Right ventricle myocardium superior (tissue), 1 donor: ENCODE measurements around the gene ZBTB22. TPM values are rescaled to one million over a fixed set of nuclear protein-coding genes. Genes with fewer than 3 reads are reported as not detected.

Source experiments
- ATAC-seq: fragments of 200-7000 bp; cut with Tn5 transposase; one replicate; pipeline ENCODE4 v1.9.1; 2020; ENCODE audit warnings: mild to moderate bottlenecking; ENCODE audit not compliant: poor library complexity
- DNase-seq: peaks from one replicate; pipeline ENCODE4 v3.0.0-alpha.2; 2020
- intact Hi-C: fragments of 100-400 bp; cut with DNase I; formaldehyde crosslinking; loops from one replicate; pipeline ENCODE4 v1.11.2; 2022
- total RNA-seq: library from RNA; stranded (reverse); fragmentation: NEBNext Ultra II Directional; extraction: Animal tissue kit (Norgen Biotek cat#: 25700); gene quantifications from one replicate; pipeline ENCODE4 v1.2.1, GENCODE V29; 2021
- donor health status: DM: no; HTN: yes; CAD: no; lungs with severe emphysema.

The ZBTB22 gene
- total RNA-seq, 1 donor from 2014 or later, result 11.6 TPM

DNA sequence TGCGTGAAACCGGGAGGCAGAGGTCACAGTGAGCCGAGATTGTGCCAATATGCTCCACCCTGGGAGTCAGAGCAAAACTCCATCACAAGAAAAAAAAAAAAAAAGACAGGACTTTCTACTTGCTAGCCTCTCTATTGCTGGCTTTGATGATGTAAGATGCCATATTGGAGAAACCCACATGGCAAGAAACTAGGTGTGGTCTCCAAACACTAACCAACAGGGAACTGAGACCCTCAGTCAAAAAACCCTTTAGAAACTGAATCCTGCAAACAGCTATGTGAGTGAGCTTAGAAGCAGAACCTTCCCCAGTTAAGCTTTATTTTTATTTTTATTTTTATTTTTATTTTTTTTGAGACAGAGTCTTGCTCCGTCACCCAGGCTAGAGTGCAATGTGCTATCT, 18.4 kb upstream of the ZBTB22 start:
- ATAC-seq (no peak), DNase-seq (no peak)
- intact Hi-C loops, result no loop called here

DNA sequence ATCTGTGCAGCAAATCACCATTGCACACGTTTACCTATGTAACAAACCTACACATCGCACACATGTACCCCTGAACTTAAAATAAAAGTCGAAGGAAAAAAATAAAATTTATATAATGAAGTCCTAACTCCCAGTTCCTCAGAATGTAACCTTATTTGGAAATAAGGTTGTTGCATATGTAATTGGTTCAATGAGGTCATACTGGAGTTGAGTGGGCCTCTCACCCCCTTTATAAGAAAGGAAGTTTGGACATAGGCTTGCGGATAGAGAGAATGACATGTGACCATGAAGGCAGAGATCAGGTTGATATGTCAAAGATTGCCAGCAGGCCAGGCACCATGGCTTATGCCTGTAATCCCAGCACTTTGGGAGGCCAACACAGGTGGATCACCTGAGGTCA, 16.1 kb upstream of the ZBTB22 start:
- no peak for ATAC-seq
- intact Hi-C loops, result no loop called here
- no peak for DNase-seq

DNA sequence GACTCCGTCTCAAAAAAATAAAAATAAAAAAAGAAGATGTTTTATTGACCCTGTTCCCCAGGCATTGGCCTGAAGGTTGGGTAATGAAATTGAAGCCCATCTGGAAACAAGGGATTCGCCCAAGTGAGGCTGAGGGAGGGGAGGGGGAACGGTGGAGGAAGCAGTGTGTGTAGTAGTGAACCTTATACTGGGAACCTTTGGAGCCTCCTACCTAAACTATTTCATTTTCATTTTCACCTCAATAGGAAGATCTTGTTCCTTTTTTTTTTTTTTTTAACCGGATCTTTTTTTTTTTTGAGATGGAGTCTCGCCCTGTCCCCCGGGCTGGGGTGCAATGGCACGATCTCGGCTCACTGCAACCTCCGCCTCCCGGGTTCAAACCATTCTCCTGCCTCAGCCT, 13.2 kb upstream of the ZBTB22 start:
- ATAC-seq (no peak), DNase-seq (no peak)

DNA sequence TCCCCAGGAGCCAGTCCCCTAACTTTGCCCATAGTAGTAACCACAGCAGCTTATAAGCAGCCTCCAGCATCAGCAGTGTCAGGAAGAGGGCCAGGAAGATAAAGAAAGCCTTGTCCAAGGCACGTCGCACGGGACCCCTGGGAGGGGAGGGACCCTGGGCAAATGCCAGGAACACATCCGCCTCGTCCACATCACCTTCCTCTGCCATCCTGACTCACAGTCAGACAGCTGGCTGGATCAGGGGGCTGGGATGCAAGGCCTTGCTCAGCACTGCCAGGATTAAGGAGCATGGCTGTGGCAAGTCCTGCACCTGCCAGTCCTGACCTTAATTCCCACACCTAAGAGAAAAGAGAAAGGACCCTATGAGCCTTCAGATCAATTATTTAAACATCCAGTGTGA, 11.5 kb upstream of the ZBTB22 start:
- ATAC-seq, result no peak
- intact Hi-C loops, result no loop called here
- no peak for DNase-seq

More for the DNA sequence above, 13.2 kb upstream of the ZBTB22 start:
- intact Hi-C loops, result no loop called here

DNA sequence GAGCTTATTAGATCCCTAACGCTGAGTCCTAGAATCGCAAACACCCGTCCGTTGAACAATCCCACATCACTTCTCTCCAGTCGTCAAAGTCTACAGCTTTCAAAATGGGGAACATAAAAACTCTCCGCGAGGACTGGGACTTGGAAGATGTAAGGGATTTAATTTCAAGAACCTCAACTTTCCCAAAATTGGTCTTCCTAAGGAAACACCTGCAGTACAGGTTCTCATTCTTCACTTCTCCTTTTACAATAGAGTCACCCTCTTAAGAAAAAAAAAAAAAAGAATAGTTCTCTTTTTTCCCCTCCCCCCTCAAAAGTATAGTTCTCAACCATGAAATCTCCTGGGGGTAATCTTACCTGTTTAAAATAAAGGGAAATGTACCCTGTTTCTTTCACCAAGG, 6.6 kb upstream of the ZBTB22 start:
- ATAC-seq, result no peak
- intact Hi-C loops, result no loop called here

DNA sequence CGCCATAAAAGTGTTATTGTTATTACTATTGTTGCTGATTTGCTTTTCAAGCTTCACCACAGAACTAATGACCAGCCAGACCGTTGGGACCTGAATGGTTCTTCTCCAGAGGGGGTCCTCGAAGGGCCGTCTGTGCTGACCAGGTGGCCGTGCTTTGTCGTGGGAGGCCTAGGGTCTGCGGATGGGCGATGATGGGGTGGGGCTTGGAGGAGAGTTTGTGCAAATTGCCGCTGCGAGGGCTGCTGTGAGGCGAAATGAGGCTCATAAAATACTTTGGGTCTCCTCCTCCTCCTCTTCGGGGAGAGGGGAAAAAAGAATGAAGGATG, 6.0 kb upstream of the ZBTB22 start:
- DNase-seq (no peak), ATAC-seq (no peak)
- intact Hi-C loops, result no loop called here

More for the DNA sequence above, 6.6 kb upstream of the ZBTB22 start:
- DNase-seq, result no peak

DNA sequence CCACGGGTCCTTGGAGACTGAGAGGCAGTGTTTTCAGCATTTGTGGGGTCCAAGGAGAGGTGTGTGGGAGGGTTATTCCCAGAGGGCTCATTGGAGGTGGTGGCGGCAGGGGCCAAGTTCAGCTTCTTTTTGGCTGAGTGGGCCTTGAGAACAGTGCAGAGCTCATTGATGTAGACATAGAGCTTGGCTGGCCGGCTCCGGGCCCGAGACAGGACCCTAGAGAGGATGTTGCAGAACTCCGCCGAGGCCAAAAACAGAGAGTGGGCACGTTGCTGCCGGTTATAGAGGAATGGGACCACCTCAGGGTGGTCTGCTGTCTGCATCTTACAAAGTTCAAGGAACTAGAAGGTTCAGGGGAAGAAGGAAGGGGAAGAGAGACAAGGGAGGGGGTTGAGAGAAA, 3.7 kb upstream of the ZBTB22 start:
- intact Hi-C loops, result no loop called here
- no peak for ATAC-seq
- DNase-seq, result no peak

DNA sequence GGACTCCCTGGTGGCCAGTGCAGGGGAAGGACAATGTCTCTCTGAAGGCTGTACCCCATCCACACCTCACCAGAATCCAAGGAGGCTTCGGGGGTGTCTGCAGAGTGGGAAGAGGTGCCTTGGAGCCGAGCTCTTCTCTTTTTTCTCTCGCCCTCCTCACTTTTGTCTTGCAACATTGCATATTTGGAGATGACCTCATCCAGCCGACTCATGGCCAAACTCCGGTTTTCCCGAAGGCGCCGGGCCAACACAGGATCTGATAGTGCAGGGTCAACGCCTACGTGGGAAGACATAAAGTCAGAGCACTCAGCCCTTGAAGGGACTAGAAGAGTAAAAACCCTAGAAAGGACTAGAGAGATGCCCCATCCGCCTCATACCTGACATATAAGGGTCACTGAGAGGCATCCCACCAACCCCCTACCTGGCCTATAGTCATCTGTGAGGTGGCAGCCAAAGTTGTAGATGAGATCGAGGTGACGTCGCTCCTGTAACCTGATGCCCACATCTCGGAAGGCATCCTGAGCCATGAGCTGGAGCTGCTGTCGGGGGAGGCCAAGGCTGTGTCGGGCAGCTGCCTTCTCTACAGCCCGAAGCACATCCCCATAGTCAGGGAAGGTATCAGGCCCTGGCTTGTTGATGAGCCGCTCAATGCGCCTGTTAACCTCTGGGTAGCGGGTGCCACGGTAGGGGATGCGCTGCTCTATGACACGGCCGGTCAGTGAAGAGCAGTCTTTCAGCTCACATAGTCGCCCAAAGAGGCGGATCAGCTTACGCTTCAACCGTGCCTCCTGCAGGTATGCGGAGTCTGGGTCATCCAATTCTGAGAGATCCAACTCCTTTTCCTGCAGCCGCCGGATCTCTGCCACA, 3.0 kb upstream of the ZBTB22 start:
- DNase-seq (peak; percentile 79), ATAC-seq (no peak)
- intact Hi-C loops, result no loop called here

DNA sequence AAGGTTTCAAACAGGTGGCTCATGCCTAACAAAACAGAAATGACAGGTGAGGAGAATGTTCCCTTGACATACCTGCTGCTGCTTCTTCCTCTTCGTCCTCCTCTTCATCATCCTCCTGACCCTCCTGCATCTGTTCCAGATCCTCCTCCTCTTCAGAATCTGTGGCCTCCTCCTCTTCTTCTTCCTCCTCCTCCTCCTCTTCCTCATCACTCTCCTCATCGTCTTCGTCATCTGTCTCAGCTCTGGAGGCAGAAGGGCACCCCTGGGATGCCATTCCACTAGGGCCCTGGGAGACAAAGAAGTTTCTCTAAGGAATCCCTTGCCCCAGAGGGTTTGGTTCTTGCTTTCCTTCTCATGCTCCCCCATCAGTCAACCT, 2.4 kb upstream of the ZBTB22 start:
- intact Hi-C loops, result no loop called here
- ATAC-seq, result no peak
- DNase-seq, result no peak

DNA sequence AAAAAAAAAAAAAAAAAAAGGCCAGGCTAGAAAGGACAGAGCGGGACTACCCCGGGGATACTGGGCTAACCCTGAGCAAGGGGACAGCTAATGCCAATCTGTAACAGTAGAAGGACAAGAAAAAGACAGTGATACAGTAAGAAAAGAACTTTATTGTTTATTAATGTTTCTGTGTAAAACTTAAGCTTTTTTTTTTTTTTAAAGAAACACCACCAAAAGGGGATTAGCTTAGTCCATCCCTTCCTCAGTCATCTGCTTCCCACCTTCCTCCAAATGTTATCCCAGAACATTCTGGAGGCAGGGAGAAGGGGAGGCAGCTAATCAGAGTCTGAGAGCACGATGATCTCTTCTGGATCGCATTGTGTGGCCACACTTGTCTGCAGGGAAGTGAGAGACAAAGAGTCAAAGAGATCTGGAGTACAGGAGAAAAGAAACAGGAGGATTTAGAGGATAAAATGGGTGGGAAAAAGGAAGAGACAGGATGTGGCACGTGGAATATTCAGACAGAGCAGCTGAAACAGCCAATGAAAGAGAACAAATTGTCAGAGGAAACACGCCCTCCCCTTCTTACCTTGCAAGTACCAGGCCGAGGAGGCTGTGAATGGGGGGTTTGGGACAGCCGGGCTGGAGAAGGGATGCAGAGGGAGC, 1.0 kb upstream of the ZBTB22 start:
- ATAC-seq (no peak), DNase-seq (no peak)
- intact Hi-C loops, result no loop called here

DNA sequence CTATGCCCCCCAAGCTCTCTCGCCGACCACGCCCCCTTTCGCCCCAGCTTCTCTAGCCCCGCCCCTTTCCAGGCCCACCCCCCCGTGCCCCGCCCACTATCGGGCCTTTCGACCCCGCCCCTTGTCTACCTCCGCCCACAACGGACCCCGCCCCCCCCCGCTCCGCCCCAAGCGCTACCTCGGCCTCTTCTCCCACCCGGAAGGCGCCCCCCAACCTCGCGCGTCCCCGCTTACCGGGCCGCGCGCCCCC, 200 bp downstream of the ZBTB22 start:
- DNase-seq (peak; percentile 66), ATAC-seq (peak; percentile 17)
- intact Hi-C loops, result no loop called here

DNA sequence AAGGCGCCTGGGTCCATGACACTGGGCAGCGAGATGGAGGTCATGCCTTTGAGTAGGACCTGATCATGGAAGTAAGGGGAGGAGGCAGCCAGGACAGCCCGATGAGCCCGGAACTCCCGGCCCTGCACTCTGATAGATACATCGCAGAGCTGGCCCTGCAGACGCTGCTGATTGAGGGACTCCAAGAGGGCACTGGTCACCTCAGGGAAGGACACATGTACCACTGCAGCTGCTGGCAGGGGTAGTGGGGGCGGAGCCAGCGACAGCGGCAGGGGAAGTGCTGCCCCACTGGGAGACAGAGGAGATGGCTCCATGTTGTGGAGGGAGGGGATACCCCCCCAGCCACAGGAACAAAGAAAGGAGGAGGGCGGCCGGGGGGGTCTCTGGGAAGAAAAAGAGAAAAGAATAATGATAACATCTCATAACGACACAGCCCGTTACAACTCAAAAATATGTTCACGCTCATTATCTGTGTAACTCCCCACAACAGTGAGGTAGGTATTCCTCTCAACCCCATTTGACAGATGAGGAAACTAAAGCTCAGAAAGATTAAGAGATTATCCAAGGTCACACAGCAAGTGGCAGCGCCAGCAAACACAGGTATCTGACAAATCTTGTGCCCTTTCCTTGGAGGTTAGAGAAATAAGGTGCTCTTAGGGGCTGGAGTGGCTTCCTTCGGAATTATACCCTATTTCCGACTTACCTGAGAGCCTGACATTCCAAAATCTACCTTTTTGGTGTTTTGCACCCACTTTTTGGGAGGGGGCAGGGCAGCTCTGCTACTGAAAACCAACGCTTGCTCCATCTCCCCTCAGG, 733 bp downstream of the ZBTB22 start:
- ATAC-seq, result no peak
- intact Hi-C loops, result no loop called here
- DNase-seq, result peak; percentile 65

DNA sequence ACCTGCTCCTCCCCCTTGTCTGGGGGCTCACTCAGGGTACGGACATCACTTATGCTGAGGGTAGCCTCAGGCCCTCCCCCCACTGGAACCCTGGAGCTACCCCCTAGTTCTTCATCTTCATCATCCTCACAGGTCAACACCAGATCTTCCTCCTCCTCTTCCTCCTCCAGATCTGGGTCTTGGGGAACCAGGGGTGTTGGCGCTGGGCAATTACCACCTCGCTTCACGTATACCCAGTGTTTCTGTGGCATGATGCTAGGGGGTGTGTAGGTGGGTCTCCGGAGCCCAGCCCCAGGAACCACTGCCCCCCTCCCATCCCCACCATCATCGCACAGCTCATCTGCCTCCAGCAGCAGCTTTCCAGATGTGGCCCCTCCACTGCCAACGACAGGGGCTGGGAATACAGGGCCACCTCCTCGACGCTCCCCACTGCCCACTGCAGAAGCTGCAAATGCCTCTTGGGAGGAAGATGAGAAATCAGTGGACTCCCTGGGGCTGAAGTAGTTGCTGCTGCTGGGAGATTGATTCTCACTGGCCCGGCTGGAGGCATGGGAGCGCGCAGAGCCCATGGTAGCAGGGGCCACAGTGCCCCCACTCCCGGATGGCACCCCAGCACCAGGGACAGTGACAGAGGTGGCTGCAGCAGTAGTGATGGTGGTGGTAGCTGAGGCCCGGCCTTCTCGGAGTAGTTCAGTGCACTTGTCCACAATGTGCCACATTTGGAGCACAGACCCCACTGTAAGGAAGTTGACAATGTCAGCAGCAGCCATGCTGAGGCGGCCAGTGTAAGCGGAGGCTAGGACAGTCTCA, 1.5 kb downstream of the ZBTB22 start:
- no peak for ATAC-seq
- DNase-seq, result no peak
- intact Hi-C loops, result no loop called here

DNA sequence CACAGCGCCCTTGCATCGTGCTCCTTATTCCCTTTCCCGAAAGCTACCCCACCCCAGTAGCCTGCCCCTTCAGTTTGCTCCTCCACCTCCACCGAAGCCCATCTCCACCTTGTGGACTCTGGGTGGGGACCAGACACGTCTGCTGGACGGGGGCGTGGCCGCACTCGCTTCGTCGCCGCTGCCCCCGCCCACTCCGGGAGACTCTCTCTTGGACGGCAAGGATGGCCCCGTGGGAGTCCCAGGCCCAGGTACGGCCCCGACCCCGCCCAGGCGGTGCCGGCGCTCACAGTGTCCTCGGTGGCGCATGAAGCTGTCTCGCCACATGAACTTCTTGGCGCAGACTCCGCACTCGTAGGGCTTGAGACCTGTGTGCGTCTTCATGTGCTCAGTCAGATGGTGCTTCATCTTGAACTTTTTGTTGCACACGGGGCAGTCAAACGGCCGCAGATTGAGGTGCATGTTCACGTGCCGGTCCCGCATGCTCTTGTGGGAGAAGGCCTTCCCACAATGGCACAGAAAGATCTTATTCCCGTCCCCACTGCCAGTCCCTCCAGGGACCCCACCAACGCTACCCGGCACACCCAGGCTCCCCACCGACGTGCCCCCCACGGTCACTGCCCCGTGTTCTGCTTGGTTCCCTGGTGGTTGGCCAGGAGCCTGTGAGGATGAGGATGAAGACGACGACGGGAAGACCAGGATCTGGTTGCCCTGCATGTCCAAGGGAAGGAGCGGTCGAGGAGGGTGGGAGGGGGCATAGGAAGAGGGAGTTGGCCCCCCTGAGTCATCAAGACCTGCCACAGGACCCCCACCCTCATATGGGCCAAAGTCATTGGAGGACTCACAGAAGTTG, 2.4 kb downstream of the ZBTB22 start:
- ATAC-seq (no peak), DNase-seq (peak; percentile 65)
- intact Hi-C loops, result no loop called here

DNA sequence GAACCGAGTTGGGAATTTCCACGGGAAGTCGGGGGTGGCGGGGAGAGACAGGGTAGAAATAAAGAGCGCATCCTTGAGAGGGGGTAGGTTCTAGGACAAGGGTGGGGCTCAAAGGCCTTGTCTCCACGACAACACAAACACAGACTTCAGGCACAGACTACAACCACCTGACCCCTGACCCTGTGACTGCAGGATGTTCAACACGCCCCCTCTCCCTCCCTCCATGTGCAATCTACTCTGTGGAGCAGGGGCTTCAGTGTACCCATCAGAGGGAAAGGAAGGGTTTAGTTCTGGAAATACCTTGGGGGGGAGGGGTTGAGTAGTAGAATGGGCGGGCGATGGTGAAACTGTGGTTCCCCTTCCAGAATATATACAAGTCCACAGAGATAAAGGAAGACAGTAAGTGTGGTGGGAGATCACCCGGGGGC, 3.0 kb downstream of the ZBTB22 start:
- ATAC-seq (peak; percentile 8), DNase-seq (peak; percentile 64)
- intact Hi-C loops, result no loop called here

DNA sequence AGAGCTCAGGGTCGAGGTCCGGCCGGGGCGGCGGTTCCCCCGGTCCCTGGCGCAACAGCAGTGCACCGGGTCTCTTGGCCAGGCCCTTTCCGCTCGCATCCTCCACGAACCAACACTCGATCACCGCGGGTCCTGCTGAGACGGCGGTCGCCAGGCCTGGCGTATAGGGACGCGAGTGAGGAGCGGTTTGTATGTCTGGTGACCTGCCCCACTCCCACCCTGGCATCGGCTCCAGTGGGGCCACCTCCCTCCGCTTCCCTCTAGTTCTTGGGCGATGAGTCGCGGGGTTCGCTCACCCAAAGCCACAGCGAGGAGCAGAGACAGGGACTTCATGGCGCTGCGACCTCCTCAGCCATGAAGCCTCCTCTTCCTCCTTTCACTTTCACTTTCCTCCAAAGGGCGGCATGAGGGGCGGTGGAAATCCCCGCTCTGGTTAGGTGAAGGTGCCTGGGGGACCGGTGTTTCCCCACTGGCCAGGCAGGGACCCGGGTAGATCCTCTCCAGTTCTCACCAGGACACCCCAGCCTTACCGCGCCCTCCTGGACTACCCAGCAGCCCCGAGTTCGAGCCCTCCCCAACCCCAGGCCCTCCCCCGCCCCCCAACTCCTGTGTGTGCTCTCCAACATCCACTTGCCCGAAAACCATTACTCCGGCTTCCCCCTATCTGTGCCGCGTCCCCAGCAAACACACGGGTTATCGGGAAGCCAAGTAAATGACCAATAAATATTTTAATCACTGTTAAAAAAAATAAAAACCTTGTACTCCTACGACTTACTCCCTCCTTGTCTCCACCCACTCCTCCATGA, 3.6 kb downstream of the ZBTB22 start, which contains the start of gene TAPBP:
TAPBP (minus strand) TSS at position 370 of the 806 bp plus-strand sequence; CDS start at position 333, 37 bp downstream.
- ATAC-seq (peak; percentile 34), DNase-seq (peak; percentile 73)
- intact Hi-C loops, result no loop called here

DNA sequence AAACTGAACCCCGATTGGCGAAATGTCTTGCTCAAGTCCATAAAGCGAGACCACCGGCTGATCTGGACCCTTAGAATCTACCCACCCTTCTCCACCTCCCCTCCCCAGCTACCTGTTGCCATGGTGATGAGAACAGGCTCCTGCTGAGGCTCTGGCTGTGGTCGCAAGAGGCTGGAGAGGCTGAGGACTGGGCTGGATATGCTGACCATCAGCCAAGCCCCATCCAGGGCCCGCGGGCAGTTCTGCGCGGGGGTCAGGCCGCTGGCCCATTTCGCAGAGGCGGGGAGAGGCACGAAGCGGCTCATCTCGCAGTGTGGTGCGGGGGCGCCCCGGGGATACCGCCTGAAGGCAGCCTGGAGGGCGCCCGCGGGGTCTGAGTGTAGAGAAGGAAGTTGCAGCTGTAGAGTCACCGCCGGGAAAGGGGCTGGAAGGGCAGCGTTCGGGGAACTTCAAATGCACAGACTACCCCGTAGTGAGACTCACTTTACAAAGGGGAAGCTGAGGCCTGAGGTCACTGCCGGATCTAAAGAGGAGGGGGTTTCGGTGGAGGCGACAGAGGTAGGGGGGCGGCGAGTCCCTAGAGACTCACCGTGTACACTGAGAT, 4.3 kb downstream of the ZBTB22 start:
- ATAC-seq (peak; percentile 8), DNase-seq (no peak)
- intact Hi-C loops, result no loop called here
